ENCODE data around the gene ACVRL1.

DNA sequence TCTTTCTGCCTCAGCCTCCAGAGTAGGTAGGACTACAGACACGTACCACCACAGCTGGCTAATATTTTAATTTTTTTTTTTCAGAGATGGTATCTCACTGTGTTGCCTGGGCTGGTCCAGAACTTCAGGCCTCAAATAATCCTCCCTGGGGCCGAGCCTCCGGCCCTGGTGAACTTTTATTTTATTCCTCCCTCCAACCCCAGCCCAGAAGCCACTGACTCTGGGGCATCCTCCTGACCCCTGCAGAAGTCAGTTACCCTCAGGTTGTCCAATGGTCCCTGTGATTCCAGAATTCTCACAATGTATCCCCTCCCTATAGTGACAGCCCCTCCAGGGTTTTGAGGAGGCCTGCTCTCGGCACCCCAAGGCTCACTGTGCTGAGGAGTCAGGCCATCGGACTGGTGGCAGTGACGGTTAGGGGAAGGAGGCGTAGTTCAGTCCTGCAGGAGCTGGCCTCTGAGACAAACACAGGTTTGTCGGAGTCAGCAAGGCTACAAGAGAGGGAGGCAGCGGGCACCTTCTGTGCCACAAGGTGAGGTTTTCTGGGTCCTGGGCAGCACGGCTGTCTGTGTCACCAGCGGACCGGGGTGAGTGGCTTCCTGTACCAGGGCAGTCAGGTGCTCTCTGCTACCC, 39.4 kb upstream of the ACVRL1 start:
- TF ChIP-seq POLR2A (IDR thresholded peaks at IDR 0.05) = no peak
- TF ChIP-seq, protein P1, sequence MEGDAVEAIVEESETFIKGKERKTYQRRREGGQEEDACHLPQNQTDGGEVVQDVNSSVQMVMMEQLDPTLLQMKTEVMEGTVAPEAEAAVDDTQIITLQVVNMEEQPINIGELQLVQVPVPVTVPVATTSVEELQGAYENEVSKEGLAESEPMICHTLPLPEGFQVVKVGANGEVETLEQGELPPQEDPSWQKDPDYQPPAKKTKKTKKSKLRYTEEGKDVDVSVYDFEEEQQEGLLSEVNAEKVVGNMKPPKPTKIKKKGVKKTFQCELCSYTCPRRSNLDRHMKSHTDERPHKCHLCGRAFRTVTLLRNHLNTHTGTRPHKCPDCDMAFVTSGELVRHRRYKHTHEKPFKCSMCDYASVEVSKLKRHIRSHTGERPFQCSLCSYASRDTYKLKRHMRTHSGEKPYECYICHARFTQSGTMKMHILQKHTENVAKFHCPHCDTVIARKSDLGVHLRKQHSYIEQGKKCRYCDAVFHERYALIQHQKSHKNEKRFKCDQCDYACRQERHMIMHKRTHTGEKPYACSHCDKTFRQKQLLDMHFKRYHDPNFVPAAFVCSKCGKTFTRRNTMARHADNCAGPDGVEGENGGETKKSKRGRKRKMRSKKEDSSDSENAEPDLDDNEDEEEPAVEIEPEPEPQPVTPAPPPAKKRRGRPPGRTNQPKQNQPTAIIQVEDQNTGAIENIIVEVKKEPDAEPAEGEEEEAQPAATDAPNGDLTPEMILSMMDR (IDR thresholded peaks at IDR 0.05) = no peak

All from tibial nerve (tissue), 3 donors.